HepG2 (cell line): ENCODE results near the gene USE1. TPM values are rescaled to one million over a fixed set of nuclear protein-coding genes. Genes with fewer than 3 reads are reported as not detected.

ENCODE experiments used
- ATAC-seq: fragments of 200-7000 bp; cut with Tn5 transposase; 3 replicates; pipeline ENCODE4 v1.9.1; 2020; ENCODE audit warnings: mild to moderate bottlenecking, moderate library complexity
- BruUV-seq: library from RNA; stranded (reverse); fragments of 400-500 nt; replicated peaks from 2 replicates; lab custom pipeline; 2021; lab: Mats Ljungman, UMichigan
- CTCF ChIA-PET: fragments of 300-600 bp; formaldehyde crosslinking; extraction: SDS; loops from one replicate; lab custom pipeline; 2021; ENCODE audit warnings: low total read pairs, inconsistent platforms, low intra/inter-chr PET ratio; lab: Yijun Ruan, JAX
- POLR2A ChIA-PET: fragments of 350-600 bp; sonication (Branson Sonifier 250); formaldehyde crosslinking; loops from one replicate; lab custom pipeline; 2020; ENCODE audit warnings: antibody characterized with exemption, inconsistent platforms; lab: Yijun Ruan, JAX
- DNase-seq: peaks from one replicate; pipeline ENCODE4 v3.0.0-alpha.2; 2015; ENCODE audit warnings: low spot score
- FAIRE-seq: peaks from 3 replicates; lab custom pipeline; 2011; peaks lifted over from hg19 to GRCh38; lab: Jason Lieb, UNC
- H2AFZ ChIP-seq: one replicate; pipeline ENCODE4 v1.6.1; 2011; ENCODE audit warnings: low read length, inconsistent platforms
- H3K27ac ChIP-seq: fragments of 300-600 bp; 3 replicates; pipeline ENCODE4 v1.8.0; 2011; ENCODE audit warnings: mixed run types, mild to moderate bottlenecking, mixed read lengths, low read length, inconsistent platforms; ENCODE audit not compliant: insufficient read depth; ENCODE audit errors: extremely low read length
- H3K27me3 ChIP-seq, 2 experiments: fragments of 200-600 bp in 1 of 2; 2 replicates in 1 of 2; 3 replicates in 1 of 2; pipeline versions ENCODE4 v1.6.0 to v1.8.0; 2011; ENCODE audit warnings: low read length in 2 of 2, mild to moderate bottlenecking in 2 of 2, moderate library complexity in 2 of 2, inconsistent platforms in 1 of 2; ENCODE audit not compliant: insufficient read depth in 2 of 2, control insufficient read depth in 1 of 2
- H3K36me3 ChIP-seq, 2 experiments: fragments of 200-600 bp in 1 of 2; replicated peaks in 1 of 2; 2 replicates in 1 of 2; 3 replicates in 1 of 2; pipeline versions ENCODE4 v1.5.1 to v1.8.0; 2011; ENCODE audit warnings: low read length in 2 of 2, inconsistent platforms in 1 of 2; ENCODE audit not compliant: insufficient read depth in 2 of 2, control insufficient read depth in 1 of 2
- H3K4me1 ChIP-seq: 2 replicates; pipeline ENCODE4 v1.5.1; 2012; ENCODE audit warnings: low read length, inconsistent platforms; ENCODE audit not compliant: insufficient read depth
- H3K4me2 ChIP-seq: 2 replicates; pipeline ENCODE4 v1.6.0; 2011; ENCODE audit warnings: low read depth, low read length, inconsistent platforms
- H3K4me3 ChIP-seq, 3 experiments: fragments of 200-600 bp in 1 of 3; sonication (generic), shearing (Covaris generic) in 1 of 3; replicated peaks in 1 of 3; 2 replicates each; pipeline ENCODE4 v1.5.1; 2011 to 2016; ENCODE audit warnings: low read length in 3 of 3, inconsistent platforms in 2 of 3, low read depth in 2 of 3, mild to moderate bottlenecking in 2 of 3, control low read depth in 1 of 3, mixed read lengths in 1 of 3; ENCODE audit not compliant: insufficient read depth in 1 of 3
- H3K79me2 ChIP-seq: one replicate; pipeline ENCODE4 v1.6.1; 2011; ENCODE audit warnings: low read length, inconsistent platforms; ENCODE audit not compliant: insufficient read depth
- H3K9ac ChIP-seq: 2 replicates; pipeline ENCODE4 v1.6.0; 2011; ENCODE audit warnings: mild to moderate bottlenecking, low read depth, low read length, inconsistent platforms; ENCODE audit not compliant: insufficient read depth
- H3K9me3 ChIP-seq: 2 replicates; pipeline ENCODE4 v1.5.1; 2012; ENCODE audit warnings: mild to moderate bottlenecking, low read length
- H4K20me1 ChIP-seq: 2 replicates; pipeline ENCODE4 v1.6.0; 2011; ENCODE audit warnings: inconsistent platforms, mild to moderate bottlenecking, low read length, moderate library complexity; ENCODE audit not compliant: insufficient read depth
- DPF2 ChIP-seq: sonication (generic); formaldehyde crosslinking; IDR thresholded peaks from 2 replicates; pipeline ENCODE4 v1.4.0; 2020; ENCODE audit warnings: mild to moderate bottlenecking, low read depth, missing genetic modification reagents, borderline replicate concordance
- ETV5 ChIP-seq: IDR thresholded peaks from 2 replicates; pipeline ENCODE4 v1.6.1; 2018; ENCODE audit warnings: missing biosample characterization, missing genetic modification reagents, inconsistent platforms, borderline replicate concordance
- KDM2A ChIP-seq: sonication (generic); formaldehyde crosslinking; IDR thresholded peaks from 2 replicates; pipeline ENCODE4 v1.4.0; 2020; ENCODE audit warnings: low read depth, missing genetic modification reagents, borderline replicate concordance
- KDM5B ChIP-seq: sonication (generic); formaldehyde crosslinking; IDR thresholded peaks from 2 replicates; pipeline ENCODE4 v1.4.0; 2020; ENCODE audit warnings: missing genetic modification reagents, mild to moderate bottlenecking, borderline replicate concordance
- NFKB2 ChIP-seq: sonication (generic); formaldehyde crosslinking; IDR thresholded peaks from 2 replicates; pipeline ENCODE4 v1.4.0; 2020; ENCODE audit warnings: missing genetic modification reagents, borderline replicate concordance
- RXRA ChIP-seq: sonication (generic); formaldehyde crosslinking; IDR thresholded peaks from 2 replicates; pipeline ENCODE4 v1.5.1; 2020; ENCODE audit warnings: missing genetic modification reagents
- SAP130 ChIP-seq: IDR thresholded peaks from 2 replicates; pipeline ENCODE4 v1.6.1; 2016; ENCODE audit warnings: low read depth
- SP2 ChIP-seq: sonication (generic); formaldehyde crosslinking; IDR thresholded peaks from 2 replicates; pipeline ENCODE4 v1.5.1; 2020; ENCODE audit warnings: mild to moderate bottlenecking, missing genetic modification reagents
- TIGD3 ChIP-seq: sonication (generic); formaldehyde crosslinking; IDR thresholded peaks from 2 replicates; pipeline ENCODE4 v1.5.1; 2020; ENCODE audit warnings: mild to moderate bottlenecking, missing genetic modification reagents, borderline replicate concordance
- ZFX ChIP-seq: sonication (generic); formaldehyde crosslinking; IDR thresholded peaks from 2 replicates; pipeline ENCODE4 v1.4.0; 2020; ENCODE audit warnings: mild to moderate bottlenecking, low read depth, missing genetic modification reagents, moderate library complexity
- ZNF354B ChIP-seq: sonication (generic); formaldehyde crosslinking; IDR thresholded peaks from 2 replicates; pipeline ENCODE4 v1.8.0; 2022; ENCODE audit warnings: mild to moderate bottlenecking, missing genetic modification reagents
- ZNF367 ChIP-seq: sonication (generic); formaldehyde crosslinking; IDR thresholded peaks from 2 replicates; pipeline ENCODE4 v1.4.0; 2020; ENCODE audit warnings: missing genetic modification reagents, borderline replicate concordance
- ZNF572 ChIP-seq: sonication (generic); formaldehyde crosslinking; IDR thresholded peaks from 2 replicates; pipeline ENCODE4 v1.5.1; 2020; ENCODE audit warnings: mild to moderate bottlenecking, missing genetic modification reagents
- WGBS: methylation state at CpG from one replicate; pipeline ENCODE4 v1.1.6; 2017; ENCODE audit warnings: low lambda C conversion rate; 5-methylcytosine and 5-hydroxymethylcytosine counted together
- in situ Hi-C: cut with HindIII; loops from 2 replicates; pipeline ENCODE4 v1.10.0; 2017; ENCODE audit warnings: low pct_unique_long_range_greater_than_20kb; ENCODE audit not compliant: extremely low pct_ligation_motif_present
- intact Hi-C: fragments of 100-400 bp; cut with micrococcal nuclease; formaldehyde crosslinking; loops from one replicate; pipeline ENCODE4 v1.10.0; 2022; ENCODE audit not compliant: unreplicated experiment
- polyA plus RNA-seq, 8 experiments: library from polyadenylated mRNA; depleted of rRNA in 3 of 8; stranded (reverse) in 7 of 8; unstranded in 1 of 8; fragments of >200 nt; fragmentation: Illumina TruSeq in 4 of 8; extraction: Trizol in 4 of 8; gene quantifications; 2 replicates each; pipeline versions ENCODE4 v1.2.1 to v1.2.3, GENCODE V29; 2011 to 2016; ENCODE audit warnings: low read depth in 4 of 8, missing spikeins in 1 of 8, mixed read lengths in 1 of 8; ENCODE audit not compliant: insufficient read depth in 1 of 8
- total RNA-seq, 5 experiments: library from RNA; depleted of rRNA; stranded (reverse); fragments of >200 nt; fragmentation: Illumina TruSeq; extraction: Trizol; gene quantifications; 2 replicates each; pipeline ENCODE4 v1.2.3, GENCODE V29; 2016; ENCODE audit warnings: low read depth in 1 of 5

USE1 gene
- total and polyA plus RNA-seq, 2 of the 13 experiments (the other 11 are each of a cell fraction or from before 2014, with no cell fraction given), result 9.9 to 17.6 TPM

GRCh38 chr19:17202713-17203112 lies 12.4 kb upstream of the USE1 start:
- Histone ChIP-seq H3K27me3 (no peaks in the 10 kb centered on the region), H2AFZ (no peak overlapping the region), H3K9me3 (no peaks in the 10 kb centered on the region), H3K4me3 (no peak overlapping the region), H3K79me2 (no peaks in the 10 kb centered on the region), H3K27ac (no peak overlapping the region), H3K4me1 (peaks cover 21% of the 10 kb centered on the region), H3K4me2 (no peak overlapping the region), H4K20me1 (no peaks in the 10 kb centered on the region), H3K9ac (no peak overlapping the region), H3K36me3 (peaks cover 4 to 12% of the 10 kb centered on the region in 2 experiments; a peak in 4 of 5 replicates)
- ATAC-seq, result no peak
- ChIA-PET CTCF (no interaction called here), POLR2A (no interaction called here)
- intact Hi-C loops, result no loop called here
- no peak for FAIRE-seq
- 89% methylated on average over 17 of the region's 17 CpGs for WGBS
- no peak for TF ChIP-seq SP2 (CRISPR knock-in tag)
- no peak for TF ChIP-seq NFKB2 (CRISPR knock-in tag)
- in situ Hi-C loops, result loop anchor here (5.0 kb wide), 1 partner anchor 80 kb away; the partner anchor contains the start of gene ANKLE1
- DNase-seq, result no peak
- no TSS peak for BruUV-seq

- peaks cover 12% of the 10 kb centered on the region for H3K4me1 ChIP-seq
- H4K20me1 ChIP-seq, result no peaks in the 10 kb centered on the region
- no peak overlapping the region for H3K9ac ChIP-seq
- H3K79me2 ChIP-seq, result no peaks in the 10 kb centered on the region
- intact Hi-C loops (loop anchor here (1.0 kb wide), 1 partner anchor 77 kb away; no protein-coding TSS in a partner anchor), in situ Hi-C loops (no loop called here)
- peak; percentile 75 for ATAC-seq
- WGBS, result 74% methylated on average over 10 of the region's 27 CpGs
- H3K36me3 ChIP-seq, result peaks cover 4 to 16% of the 10 kb centered on the region in 2 experiments; a peak in 4 of 5 replicates
- no peaks in the 10 kb centered on the region for H3K9me3 ChIP-seq
- CTCF ChIA-PET, result interaction anchor here (1.6 to 2.1 kb wide), 2 partner anchors 55 to 77 kb away, joined by 6 to 17 read pairs; partner anchors contain the start of gene ANKLE1
- no peaks in the 10 kb centered on the region for H3K27me3 ChIP-seq
- DNase-seq, result peak; percentile 55
- H3K4me2 ChIP-seq, result no peak overlapping the region
- no peak overlapping the region for H3K27ac ChIP-seq
- H2AFZ ChIP-seq, result no peak overlapping the region
- FAIRE-seq, result peak; percentile 76
- POLR2A ChIA-PET, result interaction anchor here (1.0 to 2.4 kb wide), 4 partner anchors 9 to 35 kb away, joined by 3 to 14 read pairs (median 4); partner anchors contain the start of genes OCEL1 and USE1
- no peak overlapping the region for H3K4me3 ChIP-seq
- no TSS peak for BruUV-seq
- 0 out of 2 replicates have a peak, but pooled peaks have one; percentile 39 for TF ChIP-seq ZNF572 (CRISPR knock-in tag)
- 0 out of 2 replicates have a peak, but pooled peaks have one; percentile 32 for TF ChIP-seq ETV5 (CRISPR knock-in tag)
- TF ChIP-seq RXRA (CRISPR knock-in tag), result 0 out of 2 replicates have a peak, but pooled peaks have one; percentile 28
- 0 out of 2 replicates have a peak, but pooled peaks have one; percentile 14 for TF ChIP-seq SAP130 (CRISPR knock-in tag)
- 0 out of 2 replicates have a peak, but pooled peaks have one; percentile 34 for TF ChIP-seq KDM5B (CRISPR knock-in tag)
- no peak for TF ChIP-seq DPF2 (CRISPR knock-in tag)
- TF ChIP-seq ZFX (CRISPR knock-in tag), result peak; percentile 49; the same call in 1 of the 2 replicates
- no peak for TF ChIP-seq TIGD3
- TF ChIP-seq ZNF367 (CRISPR knock-in tag), result no peak
- peak; percentile 41; the same call in 1 of the 2 replicates for TF ChIP-seq KDM2A (CRISPR knock-in tag)
- no peak for TF ChIP-seq ZNF354B (CRISPR knock-in tag)
These were observed 9.7 kb upstream of the USE1 start for GRCh38 chr19:17205237-17206140.
